ENCODE results near the gene GIMAP6. TPM values are rescaled to one million over a fixed set of nuclear protein-coding genes. Genes with fewer than 3 reads are reported as not detected.

The GIMAP6 gene
- total and polyA plus RNA-seq, 2 of the 4 experiments (the other 2 are of a cell fraction) = not detected

DNA sequence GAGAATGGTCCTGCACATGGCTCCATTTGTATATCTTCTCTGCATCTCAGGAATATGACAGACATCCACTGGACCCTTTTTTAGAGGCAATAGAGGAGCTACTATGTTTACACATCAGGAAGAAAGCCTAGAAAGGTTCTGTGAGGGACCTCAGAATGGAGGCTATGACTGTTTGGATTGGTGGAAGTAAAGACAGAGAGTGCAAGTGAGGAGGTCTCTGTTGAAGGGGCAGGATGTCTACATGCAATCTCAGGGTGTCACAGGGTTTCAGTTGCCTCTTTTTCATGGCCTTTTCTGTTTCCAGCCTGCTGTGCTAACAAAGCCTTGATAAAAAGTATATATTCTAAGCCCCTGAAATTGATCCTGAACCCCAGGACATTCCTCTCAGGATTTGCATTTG is 9.7 kb upstream of the GIMAP6 start:
- no peak overlapping the region for H4K91ac ChIP-seq (ENCODE audit: insufficient read depth, low read depth, low read length)
- in situ Hi-C loops (cut with MboI; ENCODE audit: low sequenced_read_pairs) = no loop called here
- H3K18ac ChIP-seq (ENCODE audit: low read depth, low read length) = no peak overlapping the region
- dilution Hi-C loops (cut with HindIII; ENCODE audit: low sequenced_read_pairs, unreplicated experiment) = no loop called here
- H2BK15ac ChIP-seq (ENCODE audit: low read depth, low read length) = no peak overlapping the region
- no peaks in the 10 kb centered on the region for H3K27me3 ChIP-seq (ENCODE audit: control insufficient read depth, insufficient read depth, low read length)
- ChIA-PET POLR2A (ENCODE audit: unreplicated experiment) (no interaction called here), CTCF (no interaction called here)
- H2BK5ac ChIP-seq (ENCODE audit: low read depth, low read length, poor library complexity, severe bottlenecking) = no peak overlapping the region
- no peak overlapping the region for H3K4me2 ChIP-seq (ENCODE audit: low read depth, low read length)
- H4K20me1 ChIP-seq (ENCODE audit: insufficient read depth, low read length) = no peaks in the 10 kb centered on the region
- H2BK20ac ChIP-seq (ENCODE audit: low read depth, low read length) = no peak overlapping the region
- H3K27ac ChIP-seq (ENCODE audit: insufficient read depth, low read length) = no peak overlapping the region
- no peak overlapping the region for H2BK120ac ChIP-seq (ENCODE audit: low read depth, low read length)
- H3K4me1 ChIP-seq (ENCODE audit: control insufficient read depth, insufficient read depth, low read length) = no peaks in the 10 kb centered on the region
- intact Hi-C loops (cut with micrococcal nuclease) = no loop called here
- H3K4ac ChIP-seq (ENCODE audit: low read depth, low read length) = no peak overlapping the region
- no peak for ATAC-seq (ENCODE audit: low read depth)
- no peaks in the 10 kb centered on the region for H3K36me3 ChIP-seq (ENCODE audit: control insufficient read depth, insufficient read depth, low read length)
- no peaks in the 10 kb centered on the region for H3K79me1 ChIP-seq (ENCODE audit: low read depth in 1 of 2, low read length in 2 of 2)
- no peak overlapping the region for H3K9ac ChIP-seq (ENCODE audit: low read depth, low read length)
- peaks cover 12% of the 10 kb centered on the region; the same call in 1 of the 2 replicates for H3K9me3 ChIP-seq (ENCODE audit: control insufficient read depth, insufficient read depth, low read length)
- H3K14ac ChIP-seq (replicated peaks; ENCODE audit: low read depth, low read length) = no peak overlapping the region
- no peak overlapping the region for H3K56ac ChIP-seq (ENCODE audit: extremely low read depth, insufficient read depth, low read length)
- no peak overlapping the region for H3K4me3 ChIP-seq (ENCODE audit: insufficient read depth, low read depth, low read length)
- H4K5ac ChIP-seq (ENCODE audit: low read depth, low read length) = no peak overlapping the region
- H2AK9ac ChIP-seq (replicated peaks; ENCODE audit: low read depth, low read length, poor library complexity) = no peak overlapping the region
- TF ChIP-seq POLR2A (IDR thresholded peaks at IDR 0.05; ENCODE audit: low read depth, low read length) = no peak
- DNase-seq = no peak
- no peak overlapping the region for H2AK5ac ChIP-seq (ENCODE audit: low read depth, low read length)
- no peak overlapping the region for H4K8ac ChIP-seq (ENCODE audit: low read depth in 2 of 2, low read length in 2 of 2)
- H3K23ac ChIP-seq (ENCODE audit: low read depth, low read length) = no peak overlapping the region
- H2AFZ ChIP-seq (replicated peaks; ENCODE audit: low read length, poor library complexity) = no peak overlapping the region
- H3K9me1 ChIP-seq (ENCODE audit: insufficient read depth, low read length) = no peaks in the 10 kb centered on the region
- no TSS peak for BruUV-seq (replicated peaks)
